GM21367 (cell line): ENCODE data around the gene HSBP1L1.

Source experiments
- ATAC-seq: cut with Tn5 transposase; IDR thresholded peaks from one replicate; pipeline ENCODE4 v1.9.1; 2021; ENCODE audit not compliant: unreplicated experiment

Gene HSBP1L1

GRCh38 chr18:79928563-79928960 lies 35.9 kb upstream of the HSBP1L1 start:
- ATAC-seq: no peak

GRCh38 chr18:79930020-79930642 lies 34.3 kb upstream of the HSBP1L1 start:
- ATAC-seq: no peak

GRCh38 chr18:79931475-79931874 lies 33.0 kb upstream of the HSBP1L1 start:
- ATAC-seq: no peak

- ATAC-seq: no peak
Measured at GRCh38 chr18:79932907-79933306, 31.5 kb upstream of the HSBP1L1 start.

- ATAC-seq: no peak
Measured at GRCh38 chr18:79933765-79934164, 30.7 kb upstream of the HSBP1L1 start.

- ATAC-seq: no peak
Measured at GRCh38 chr18:79934311-79935097, 29.9 kb upstream of the HSBP1L1 start.

GRCh38 chr18:79935098-79935480 lies 29.4 kb upstream of the HSBP1L1 start:
- ATAC-seq: no peak

- ATAC-seq: no peak
Measured at GRCh38 chr18:79935499-79935898, 28.9 kb upstream of the HSBP1L1 start.

GRCh38 chr18:79935925-79936324 lies 28.5 kb upstream of the HSBP1L1 start:
- ATAC-seq: no peak

- ATAC-seq: no peak
Measured at GRCh38 chr18:79936641-79937040, 27.8 kb upstream of the HSBP1L1 start.

- ATAC-seq: no peak
Measured at GRCh38 chr18:79937103-79937860, 27.2 kb upstream of the HSBP1L1 start.

GRCh38 chr18:79938196-79938595 lies 26.2 kb upstream of the HSBP1L1 start:
- no peak for ATAC-seq

GRCh38 chr18:79939096-79939495 lies 25.3 kb upstream of the HSBP1L1 start:
- no peak for ATAC-seq

GRCh38 chr18:79940126-79940813 lies 24.2 kb upstream of the HSBP1L1 start:
- ATAC-seq: no peak

- ATAC-seq: no peak
Measured at GRCh38 chr18:79940814-79941472, 23.5 kb upstream of the HSBP1L1 start.

- ATAC-seq: no peak
Measured at GRCh38 chr18:79941473-79942119, 22.8 kb upstream of the HSBP1L1 start.

GRCh38 chr18:79942211-79942610 lies 22.2 kb upstream of the HSBP1L1 start:
- ATAC-seq: no peak

- ATAC-seq: no peak
Measured at GRCh38 chr18:79942786-79943607, 21.4 kb upstream of the HSBP1L1 start.

- ATAC-seq: no peak
Measured at GRCh38 chr18:79943608-79944125, 20.8 kb upstream of the HSBP1L1 start.
